Adipocyte (in vitro differentiated cells): ENCODE data around the gene DNER.
"Not testable (repeated sequence)": the region's sequence is repeated elsewhere in the genome, so short reads cannot be mapped to it uniquely, and the experiment has no call there.

Experiments used
- DNase-seq: peaks from one replicate; pipeline ENCODE4 v3.0.0-alpha.2; 2015; ENCODE audit warnings: low read depth
- H3K27me3 ChIP-seq: replicated peaks from 2 replicates; pipeline ENCODE4 v1.7.0; 2013; ENCODE audit warnings: mild to moderate bottlenecking, low read length, moderate library complexity; ENCODE audit not compliant: control insufficient read depth, insufficient read depth
- H3K36me3 ChIP-seq: 2 replicates; pipeline ENCODE4 v1.7.0; 2013; ENCODE audit warnings: low read length, mild to moderate bottlenecking, moderate library complexity; ENCODE audit not compliant: control insufficient read depth, insufficient read depth, severe bottlenecking
- H3K4me1 ChIP-seq: 2 replicates; pipeline ENCODE4 v1.7.0; 2013; ENCODE audit warnings: mild to moderate bottlenecking, low read length, moderate library complexity; ENCODE audit not compliant: control insufficient read depth, insufficient read depth
- H3K4me3 ChIP-seq: 2 replicates; pipeline ENCODE4 v1.7.0; 2013; ENCODE audit warnings: mild to moderate bottlenecking, low read length, moderate library complexity
- H3K9ac ChIP-seq: 2 replicates; pipeline ENCODE4 v1.7.0; 2013; ENCODE audit warnings: mild to moderate bottlenecking, low read length, moderate library complexity
- H3K9me3 ChIP-seq: 2 replicates; pipeline ENCODE4 v1.7.0; 2013; ENCODE audit warnings: mild to moderate bottlenecking, low read length, moderate library complexity; ENCODE audit not compliant: control insufficient read depth

The DNER gene

DNA sequence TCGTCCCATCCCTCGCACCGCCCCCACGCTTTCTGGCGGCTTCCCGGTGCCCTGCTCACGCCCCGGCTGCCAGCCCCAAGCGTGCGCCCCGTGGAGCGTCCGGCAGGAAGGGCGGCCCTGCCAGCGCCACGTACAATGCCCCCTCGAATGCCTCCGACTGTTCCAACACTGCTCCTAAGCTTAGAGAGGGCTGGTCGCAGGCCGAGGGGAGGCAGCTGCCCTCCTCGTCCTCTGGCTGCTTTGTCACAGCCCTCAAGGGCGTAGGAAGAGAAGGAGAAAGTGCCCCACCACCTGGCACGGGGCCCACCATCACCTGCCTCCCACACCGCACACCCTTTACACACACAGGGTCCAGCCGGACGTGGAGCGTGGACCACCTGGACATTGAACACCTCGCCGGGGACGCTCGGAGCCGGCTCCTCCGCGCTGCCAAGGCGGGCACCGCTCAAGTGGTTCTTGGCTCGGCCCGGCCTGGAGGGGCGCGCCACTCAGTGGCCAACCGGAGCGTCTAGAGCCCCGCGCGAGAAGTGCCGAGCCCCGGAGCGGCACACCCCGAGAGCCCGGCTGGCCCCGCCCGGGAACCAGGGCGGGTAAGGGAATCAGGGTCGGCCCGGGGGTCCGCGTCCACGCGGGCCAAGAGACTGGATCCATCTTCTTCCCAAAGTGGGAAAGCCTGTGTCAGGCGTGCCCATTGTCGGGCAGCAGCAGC lies 830 bp downstream of the DNER start:
- DNase-seq = peak; percentile 11
- Histone ChIP-seq H3K4me3 (peak overlapping the region; percentile 52), H3K27me3 (peaks cover 42% of the 10 kb centered on the region), H3K9ac (no peak overlapping the region), H3K4me1 (peaks cover 7% of the 10 kb centered on the region), H3K9me3 (peaks cover 7% of the 10 kb centered on the region), H3K36me3 (no peaks in the 10 kb centered on the region)

GRCh38 chr2:229712136-229712535 lies 2.2 kb downstream of the DNER start:
- H3K9me3 ChIP-seq = peaks cover 7% of the 10 kb centered on the region

GRCh38 chr2:229708335-229708734 lies 6.0 kb downstream of the DNER start:
- peaks cover 32% of the 10 kb centered on the region for H3K27me3 ChIP-seq
- no peaks in the 10 kb centered on the region for H3K4me1 ChIP-seq
- H3K36me3 ChIP-seq = no peaks in the 10 kb centered on the region
- H3K9me3 ChIP-seq = peaks cover 7% of the 10 kb centered on the region
- H3K4me3 ChIP-seq = no peak overlapping the region
- no peak for DNase-seq
- no peak overlapping the region for H3K9ac ChIP-seq

More at GRCh38 chr2:229712136-229712535, 2.2 kb downstream of the DNER start:
- Histone ChIP-seq H3K27me3 (peaks cover 45% of the 10 kb centered on the region), H3K4me1 (peaks cover 7% of the 10 kb centered on the region), H3K9ac (no peak overlapping the region), H3K4me3 (no peak overlapping the region), H3K36me3 (no peaks in the 10 kb centered on the region)
- DNase-seq = peak; percentile 9

GRCh38 chr2:229703909-229704630 lies 10.3 kb downstream of the DNER start:
- Histone ChIP-seq H3K9me3 (no peaks in the 10 kb centered on the region), H3K9ac (no peak overlapping the region), H3K27me3 (peaks cover 9% of the 10 kb centered on the region), H3K4me1 (no peaks in the 10 kb centered on the region), H3K36me3 (no peaks in the 10 kb centered on the region), H3K4me3 (no peak overlapping the region)
- DNase-seq = no peak

DNA sequence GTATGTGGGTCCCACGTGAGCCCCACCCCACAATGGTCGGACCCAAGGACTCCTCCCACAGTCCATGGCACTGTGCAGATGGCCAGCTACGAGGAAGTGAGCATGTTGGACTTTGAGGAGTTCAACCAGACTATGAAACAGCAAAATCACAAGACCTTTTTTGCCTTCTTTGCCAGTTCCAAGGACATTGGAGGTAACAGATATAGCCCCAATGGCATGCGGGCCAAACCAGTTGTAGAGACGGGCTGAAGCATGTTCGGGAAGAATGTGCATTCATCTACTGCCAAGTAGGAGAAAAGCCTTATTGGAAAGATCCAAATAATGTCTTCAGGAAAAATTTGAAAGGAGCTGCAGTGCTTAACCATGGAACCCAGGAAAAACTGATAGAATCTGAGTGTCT lies 12.6 kb downstream of the DNER start:
- no peak overlapping the region for H3K4me3 ChIP-seq
- no peaks in the 10 kb centered on the region for H3K36me3 ChIP-seq
- no peaks in the 10 kb centered on the region for H3K4me1 ChIP-seq
- H3K9ac ChIP-seq = no peak overlapping the region
- DNase-seq = no peak
- no peaks in the 10 kb centered on the region for H3K27me3 ChIP-seq
- H3K9me3 ChIP-seq = no peaks in the 10 kb centered on the region

DNA sequence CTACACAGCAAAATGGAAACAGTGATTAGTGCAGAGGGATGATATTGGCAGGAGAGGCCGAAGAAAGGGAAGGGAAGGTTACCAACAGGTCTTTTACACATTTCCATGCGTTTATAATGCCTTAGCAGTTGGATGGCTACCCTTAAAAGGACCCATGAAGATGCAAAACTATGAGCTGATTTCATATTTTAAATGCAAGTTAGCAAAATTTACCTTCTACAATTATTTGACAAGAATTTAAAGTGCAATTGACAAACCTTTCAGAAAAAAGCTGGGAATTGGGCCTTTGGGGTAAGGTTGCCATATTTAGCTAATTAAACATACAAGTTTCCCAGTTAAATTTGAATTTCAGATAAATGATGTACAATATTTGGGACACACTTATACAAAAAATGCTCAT lies 13.3 kb downstream of the DNER start:
- Histone ChIP-seq H3K9ac (no peak overlapping the region), H3K27me3 (no peaks in the 10 kb centered on the region), H3K4me3 (no peak overlapping the region), H3K4me1 (no peaks in the 10 kb centered on the region), H3K9me3 (no peaks in the 10 kb centered on the region), H3K36me3 (no peaks in the 10 kb centered on the region)
- no peak for DNase-seq

DNA sequence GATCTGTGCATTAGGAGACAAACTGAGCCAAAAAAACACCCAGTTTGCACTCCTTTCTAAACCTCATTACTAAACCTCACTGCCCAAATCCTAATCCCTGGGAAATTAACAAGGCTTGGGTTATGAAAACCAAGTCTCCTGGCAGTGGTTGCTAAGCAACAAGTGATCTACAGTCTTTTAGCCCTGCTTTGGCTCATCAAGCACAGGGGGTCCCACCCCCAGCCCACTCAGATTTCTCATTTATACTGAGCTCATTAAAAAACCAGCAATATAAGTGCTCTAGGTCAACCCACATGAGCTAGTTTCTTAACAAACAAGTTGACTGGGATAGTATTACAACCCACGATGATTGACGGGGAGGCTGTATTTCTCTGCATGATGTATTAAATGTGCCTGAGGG lies 18.4 kb downstream of the DNER start:
- Histone ChIP-seq H3K36me3 (no peaks in the 10 kb centered on the region), H3K4me3 (no peak overlapping the region), H3K9me3 (no peaks in the 10 kb centered on the region), H3K9ac (no peak overlapping the region), H3K27me3 (no peaks in the 10 kb centered on the region), H3K4me1 (no peaks in the 10 kb centered on the region)
- no peak for DNase-seq

DNA sequence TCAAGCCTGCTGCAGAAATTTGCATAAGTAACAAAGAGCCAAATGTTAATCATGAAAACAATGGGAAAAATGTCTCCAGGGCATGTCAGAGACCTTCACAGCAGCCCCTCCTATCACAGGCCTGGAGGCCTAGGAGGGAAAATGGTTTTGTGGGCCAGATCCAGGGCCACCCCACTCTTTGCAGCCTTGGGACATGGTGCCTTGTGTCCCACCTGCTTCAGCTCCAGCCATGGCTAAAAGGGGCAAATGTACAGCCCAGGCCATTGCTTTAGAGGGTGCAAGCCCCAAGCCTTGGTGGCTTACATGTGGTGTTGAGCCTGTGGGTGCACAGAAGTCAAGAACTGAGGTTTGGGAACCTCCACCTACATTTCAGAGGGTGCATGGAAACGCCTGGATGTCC lies 20.5 kb downstream of the DNER start:
- not testable (repeated sequence) for H3K9ac ChIP-seq, H3K4me1 ChIP-seq, H3K27me3 ChIP-seq, DNase-seq, H3K9me3 ChIP-seq, H3K36me3 ChIP-seq, H3K4me3 ChIP-seq

- Histone ChIP-seq H3K4me3 (no peak overlapping the region), H3K4me1 (no peaks in the 10 kb centered on the region), H3K27me3 (no peaks in the 10 kb centered on the region), H3K9ac (no peak overlapping the region), H3K9me3 (no peaks in the 10 kb centered on the region), H3K36me3 (no peaks in the 10 kb centered on the region)
- no peak for DNase-seq
These were observed 22.7 kb downstream of the DNER start for GRCh38 chr2:229691631-229692030.

GRCh38 chr2:229689307-229689839 lies 25.0 kb downstream of the DNER start:
- H3K9me3 ChIP-seq = no peaks in the 10 kb centered on the region
- DNase-seq = no peak
- peaks cover 2% of the 10 kb centered on the region for H3K27me3 ChIP-seq
- no peak overlapping the region for H3K9ac ChIP-seq
- H3K4me3 ChIP-seq = no peak overlapping the region
- H3K36me3 ChIP-seq = no peaks in the 10 kb centered on the region
- no peaks in the 10 kb centered on the region for H3K4me1 ChIP-seq

DNA sequence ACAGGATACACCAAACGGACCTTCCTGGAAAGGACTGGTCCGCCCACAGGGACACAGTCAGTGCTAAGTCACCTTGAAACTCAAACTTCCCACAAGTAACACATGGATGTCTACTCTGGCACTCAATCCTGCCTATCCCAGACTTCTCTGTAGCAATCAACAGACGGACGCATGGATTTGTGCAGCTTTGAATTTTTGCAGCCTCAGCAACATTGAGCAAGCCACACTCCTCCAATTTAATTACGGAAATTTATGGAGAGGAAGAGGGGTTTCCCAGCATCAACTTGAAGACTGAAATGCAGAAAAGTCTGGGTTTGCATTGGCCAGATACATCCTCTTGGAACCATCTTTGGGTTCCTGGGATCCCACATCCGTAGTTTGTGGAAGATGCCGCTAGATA lies 26.2 kb downstream of the DNER start:
- Histone ChIP-seq H3K9me3 (no peaks in the 10 kb centered on the region), H3K4me1 (no peaks in the 10 kb centered on the region), H3K27me3 (peaks cover 2% of the 10 kb centered on the region), H3K36me3 (no peaks in the 10 kb centered on the region), H3K9ac (no peak overlapping the region), H3K4me3 (no peak overlapping the region)
- no peak for DNase-seq
